ENCODE data around the gene B3GNT4. TPM values are rescaled to one million over a fixed set of nuclear protein-coding genes. Genes with fewer than 3 reads are reported as not detected.

Gene B3GNT4
- total and polyA plus RNA-seq, 2 donors (not counting 3 experiments of a cell fraction or from before 2014, with no cell fraction given): 0.11 to 0.31 TPM

- Histone ChIP-seq H3K79me2 (ENCODE audit: control insufficient read depth, insufficient read depth, low read length) (no peaks in the 10 kb centered on the region), H4K20me1 (replicated peaks; ENCODE audit: control insufficient read depth, extremely low read depth, insufficient read depth, low read length) (no peaks in the 10 kb centered on the region), H3K36me3 (ENCODE audit: control insufficient read depth in 2 of 2, extremely low read depth in 1 of 2, insufficient read depth in 2 of 2, low read length in 2 of 2) (no peaks in the 10 kb centered on the region), H3K9me1 (replicated peaks; ENCODE audit: control insufficient read depth, extremely low read depth, insufficient read depth, low read length) (no peaks in the 10 kb centered on the region), H3K27me3 (ENCODE audit: control insufficient read depth in 2 of 2, insufficient read depth in 2 of 2, low read length in 2 of 2) (no peaks in the 10 kb centered on the region), H3K9ac (replicated peaks; ENCODE audit: extremely low read depth, insufficient read depth, low read length) (no peak overlapping the region), H3K27ac (ENCODE audit: insufficient read depth, low read depth, low read length) (no peak overlapping the region), H2AFZ (ENCODE audit: low read depth, low read length) (no peak overlapping the region), H3K4me3 (replicated peaks in 1 of 3; ENCODE audit: insufficient read depth in 1 of 3, low read depth in 1 of 3, low read length in 3 of 3) (no peak overlapping the region), H3K4me2 (ENCODE audit: insufficient read depth, low read length) (no peak overlapping the region), H3K4me1 (ENCODE audit: control insufficient read depth, extremely low read depth, insufficient read depth, low read length) (no peaks in the 10 kb centered on the region), H3K9me3 (replicated peaks; ENCODE audit: control insufficient read depth, insufficient read depth, low read length) (no peaks in the 10 kb centered on the region)
- intact Hi-C loops (cut with micrococcal nuclease): no loop called here
- TF ChIP-seq CTCF (IDR thresholded peaks at IDR 0.05; ENCODE audit: extremely low read depth in 1 of 2, insufficient read depth in 1 of 2, low read depth in 1 of 2, low read length in 2 of 2): no peak
- TF ChIP-seq FOS (IDR thresholded peaks at IDR 0.05; ENCODE audit: borderline replicate concordance, insufficient read depth, low read length): no peak
- no peak for TF ChIP-seq MAX (IDR thresholded peaks at IDR 0.05; ENCODE audit: insufficient read depth, insufficient read length)
- no peak for TF ChIP-seq POLR2AphosphoS5 (IDR thresholded peaks at IDR 0.05; ENCODE audit: insufficient read depth, low read depth, low read length)
- no peak for TF ChIP-seq POLR2A (IDR thresholded peaks at IDR 0.05; ENCODE audit: low read depth, low read length)
- TF ChIP-seq JUN (IDR thresholded peaks at IDR 0.05; ENCODE audit: borderline replicate concordance, insufficient read depth, insufficient read length, low read depth): no peak
- TF ChIP-seq EZH2 (IDR thresholded peaks at IDR 0.05; ENCODE audit: borderline replicate concordance, low read depth, low read length, severe bottlenecking): no peak
- no peak for TF ChIP-seq GATA2 (IDR thresholded peaks at IDR 0.05; ENCODE audit: insufficient read depth, insufficient read length, low read depth, low read length)
- no peak for TF ChIP-seq MYC (IDR thresholded peaks at IDR 0.05; ENCODE audit: low read depth, low read length)
- no peak for DNase-seq (ENCODE audit: low read depth, low spot score)
- ChIA-PET CTCF (no interaction called here), POLR2A (no interaction called here)
- no TSS peak for BruUV-seq (replicated peaks)
- dilution Hi-C loops (cut with MboI; ENCODE audit: extremely low pct_ligation_motif_present, low sequenced_read_pairs): no loop called here
- FAIRE-seq: no peak
These were observed 40.5 kb upstream of the B3GNT4 start for GRCh38 chr12:122162976-122163375.
